Measurements from ENCODE around the gene ZBTB24. TPM values are rescaled to one million over a fixed set of nuclear protein-coding genes. Genes with fewer than 3 reads are reported as not detected.

Gene ZBTB24
- total RNA-seq, 1 experiment from 2014 or later = 27.3 TPM

- Histone ChIP-seq H3K23me2 (ENCODE audit: insufficient read length, low read depth, low read length, poor library complexity, severe bottlenecking) (no peaks in the 10 kb centered on the region), H2BK12ac (ENCODE audit: insufficient read length, low read depth, low read length) (no peak overlapping the region), H3T11ph (ENCODE audit: low read length) (no peak overlapping the region), H2AK5ac (ENCODE audit: insufficient read length, low read length) (no peak overlapping the region), H3K23ac (ENCODE audit: insufficient read length, low read depth, low read length) (no peak overlapping the region), H3K9me3 (ENCODE audit: control insufficient read depth, low read depth, low read length) (no peaks in the 10 kb centered on the region), H3K14ac (ENCODE audit: insufficient read depth, low read length) (no peak overlapping the region; the same call in 1 of the 2 replicates), H4K20me1 (ENCODE audit: control insufficient read depth, insufficient read depth, insufficient read length) (no peaks in the 10 kb centered on the region), H2BK5ac (ENCODE audit: insufficient read length, low read length) (no peak overlapping the region), H2BK20ac (ENCODE audit: low read depth, low read length, poor library complexity, severe bottlenecking) (no peak overlapping the region), H4K5ac (ENCODE audit: insufficient read length, low read depth, low read length) (no peak overlapping the region), H3K4ac (ENCODE audit: low read depth, low read length) (no peak overlapping the region), H4K8ac (replicated peaks; ENCODE audit: insufficient read length, low read depth, low read length) (no peak overlapping the region), H3K18ac (ENCODE audit: insufficient read length, low read depth, low read length) (no peak overlapping the region), H2BK15ac (ENCODE audit: low read depth, low read length) (no peak overlapping the region), H3K79me2 (ENCODE audit: insufficient read depth, low read length) (no peaks in the 10 kb centered on the region), H2BK120ac (ENCODE audit: low read depth, low read length, poor library complexity, severe bottlenecking) (no peak overlapping the region), H3K27ac (ENCODE audit: insufficient read length, low read depth, low read length) (no peak overlapping the region), H3K4me1 (ENCODE audit: insufficient read depth, low read length) (peaks cover 11% of the 10 kb centered on the region), H3K27me3 (ENCODE audit: insufficient read depth, low read length) (no peaks in the 10 kb centered on the region), H3K56ac (ENCODE audit: insufficient read length, low read depth, low read length) (no peak overlapping the region), H3K79me1 (ENCODE audit: insufficient read depth, low read depth, low read length, poor library complexity, severe bottlenecking) (no peaks in the 10 kb centered on the region), H3K4me2 (ENCODE audit: insufficient read depth, insufficient read length, low read length) (peak overlapping the region; percentile 22), H4K91ac (ENCODE audit: insufficient read length, low read depth, low read length) (no peak overlapping the region), H2AFZ (ENCODE audit: low read length) (peak overlapping the region; percentile 82), H3K9ac (ENCODE audit: extremely low read depth, insufficient read length, low read length) (no peak overlapping the region)
- TF ChIP-seq CTCF (conservative IDR thresholded peaks at IDR 0.05) = no peak
- Mint-ChIP-seq H3K27ac (peak overlapping the region in 2 of 3 experiments; percentile 87 to 90; a peak in 5 of 7 replicates), H3K9me3 (no peaks in the 10 kb centered on the region; a peak in 1 of 5 replicates), H3K4me1 (peaks cover 48 to 50% of the 10 kb centered on the region in 2 experiments), H3K27me3 (ENCODE audit: low read depth) (no peaks in the 10 kb centered on the region), H3K4me3 (peak overlapping the region in 1 of 2 experiments; percentile 29; a peak in 3 of 5 replicates), H3K36me3 (ENCODE audit: insufficient read depth in 1 of 3, low read depth in 3 of 3) (peaks cover 0 to 5% (median 0%) of the 10 kb centered on the region in 3 experiments; a peak in 1 of 7 replicates)
- WGBS (ENCODE audit: extremely low coverage, insufficient read length, low lambda C conversion rate) = no CpG with 5 or more reads among the region's 5 CpGs
- no peak for DNase-seq
Observed at GRCh38 chr6:109491207-109491938, 8.4 kb upstream of the ZBTB24 start.

Data from H9 (cell line).